ENCODE data around the gene AP2A1.

DNA sequence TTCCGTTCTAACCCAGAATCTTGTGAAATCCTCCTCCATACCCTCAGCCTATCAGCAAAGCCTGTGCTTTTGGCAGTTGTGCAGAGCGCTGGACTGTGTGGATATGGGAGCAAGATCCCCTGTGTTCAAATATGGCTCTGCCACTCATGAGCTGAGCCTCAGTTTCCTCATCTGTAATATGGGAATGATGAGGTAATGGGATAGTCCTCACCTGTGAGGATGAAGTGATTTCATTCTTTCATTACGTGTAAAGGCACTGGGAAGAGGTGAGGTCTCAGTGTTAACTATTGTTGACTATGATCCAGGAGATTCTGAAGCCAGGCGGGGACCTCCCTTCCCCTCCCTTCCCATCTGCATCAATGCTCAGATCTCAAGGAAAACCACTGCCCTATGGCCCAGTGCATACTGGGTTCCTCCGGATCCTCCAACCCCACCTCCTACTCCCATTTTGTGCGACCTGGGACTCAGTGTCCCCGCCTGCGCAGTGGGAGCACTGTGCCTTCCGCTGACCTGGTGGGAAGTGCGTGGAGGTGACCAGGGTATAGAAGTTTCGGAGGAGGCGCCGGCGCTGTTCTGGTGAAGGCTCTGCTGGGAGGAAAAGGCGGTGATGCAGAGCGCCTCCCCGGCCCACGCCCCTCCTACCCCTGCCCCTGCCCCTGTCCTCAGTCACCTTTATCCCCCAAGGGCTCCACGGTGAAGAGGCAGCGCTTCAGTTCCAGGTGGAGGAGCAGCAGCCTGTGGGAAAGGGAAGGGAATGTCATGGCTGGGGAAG, 41.3 kb downstream of the AP2A1 start:
- TF ChIP-seq, protein P1, sequence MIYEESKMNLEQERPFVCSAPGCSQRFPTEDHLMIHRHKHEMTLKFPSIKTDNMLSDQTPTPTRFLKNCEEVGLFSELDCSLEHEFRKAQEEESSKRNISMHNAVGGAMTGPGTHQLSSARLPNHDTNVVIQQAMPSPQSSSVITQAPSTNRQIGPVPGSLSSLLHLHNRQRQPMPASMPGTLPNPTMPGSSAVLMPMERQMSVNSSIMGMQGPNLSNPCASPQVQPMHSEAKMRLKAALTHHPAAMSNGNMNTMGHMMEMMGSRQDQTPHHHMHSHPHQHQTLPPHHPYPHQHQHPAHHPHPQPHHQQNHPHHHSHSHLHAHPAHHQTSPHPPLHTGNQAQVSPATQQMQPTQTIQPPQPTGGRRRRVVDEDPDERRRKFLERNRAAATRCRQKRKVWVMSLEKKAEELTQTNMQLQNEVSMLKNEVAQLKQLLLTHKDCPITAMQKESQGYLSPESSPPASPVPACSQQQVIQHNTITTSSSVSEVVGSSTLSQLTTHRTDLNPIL (CRISPR knock-in tag; IDR thresholded peaks at IDR 0.05; ENCODE audit: low read depth) = no peak
- TF ChIP-seq, protein P2, sequence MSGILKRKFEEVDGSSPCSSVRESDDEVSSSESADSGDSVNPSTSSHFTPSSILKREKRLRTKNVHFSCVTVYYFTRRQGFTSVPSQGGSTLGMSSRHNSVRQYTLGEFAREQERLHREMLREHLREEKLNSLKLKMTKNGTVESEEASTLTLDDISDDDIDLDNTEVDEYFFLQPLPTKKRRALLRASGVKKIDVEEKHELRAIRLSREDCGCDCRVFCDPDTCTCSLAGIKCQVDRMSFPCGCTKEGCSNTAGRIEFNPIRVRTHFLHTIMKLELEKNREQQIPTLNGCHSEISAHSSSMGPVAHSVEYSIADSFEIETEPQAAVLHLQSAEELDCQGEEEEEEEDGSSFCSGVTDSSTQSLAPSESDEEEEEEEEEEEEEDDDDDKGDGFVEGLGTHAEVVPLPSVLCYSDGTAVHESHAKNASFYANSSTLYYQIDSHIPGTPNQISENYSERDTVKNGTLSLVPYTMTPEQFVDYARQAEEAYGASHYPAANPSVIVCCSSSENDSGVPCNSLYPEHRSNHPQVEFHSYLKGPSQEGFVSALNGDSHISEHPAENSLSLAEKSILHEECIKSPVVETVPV (CRISPR knock-in tag; IDR thresholded peaks at IDR 0.05) = no peak
- no peak for TF ChIP-seq ZC3H10 (CRISPR knock-in tag; IDR thresholded peaks at IDR 0.05)
- TF ChIP-seq ESRRG (CRISPR knock-in tag; IDR thresholded peaks at IDR 0.05) = no peak
- TF ChIP-seq, protein P3, sequence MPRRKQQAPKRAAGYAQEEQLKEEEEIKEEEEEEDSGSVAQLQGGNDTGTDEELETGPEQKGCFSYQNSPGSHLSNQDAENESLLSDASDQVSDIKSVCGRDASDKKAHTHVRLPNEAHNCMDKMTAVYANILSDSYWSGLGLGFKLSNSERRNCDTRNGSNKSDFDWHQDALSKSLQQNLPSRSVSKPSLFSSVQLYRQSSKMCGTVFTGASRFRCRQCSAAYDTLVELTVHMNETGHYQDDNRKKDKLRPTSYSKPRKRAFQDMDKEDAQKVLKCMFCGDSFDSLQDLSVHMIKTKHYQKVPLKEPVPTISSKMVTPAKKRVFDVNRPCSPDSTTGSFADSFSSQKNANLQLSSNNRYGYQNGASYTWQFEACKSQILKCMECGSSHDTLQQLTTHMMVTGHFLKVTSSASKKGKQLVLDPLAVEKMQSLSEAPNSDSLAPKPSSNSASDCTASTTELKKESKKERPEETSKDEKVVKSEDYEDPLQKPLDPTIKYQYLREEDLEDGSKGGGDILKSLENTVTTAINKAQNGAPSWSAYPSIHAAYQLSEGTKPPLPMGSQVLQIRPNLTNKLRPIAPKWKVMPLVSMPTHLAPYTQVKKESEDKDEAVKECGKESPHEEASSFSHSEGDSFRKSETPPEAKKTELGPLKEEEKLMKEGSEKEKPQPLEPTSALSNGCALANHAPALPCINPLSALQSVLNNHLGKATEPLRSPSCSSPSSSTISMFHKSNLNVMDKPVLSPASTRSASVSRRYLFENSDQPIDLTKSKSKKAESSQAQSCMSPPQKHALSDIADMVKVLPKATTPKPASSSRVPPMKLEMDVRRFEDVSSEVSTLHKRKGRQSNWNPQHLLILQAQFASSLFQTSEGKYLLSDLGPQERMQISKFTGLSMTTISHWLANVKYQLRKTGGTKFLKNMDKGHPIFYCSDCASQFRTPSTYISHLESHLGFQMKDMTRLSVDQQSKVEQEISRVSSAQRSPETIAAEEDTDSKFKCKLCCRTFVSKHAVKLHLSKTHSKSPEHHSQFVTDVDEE (CRISPR knock-in tag; IDR thresholded peaks at IDR 0.05) = no peak

Data from SK-N-SH treated with all-trans-retinoic acid at 6 μM for 48 hours (cell line).